SK-N-MC (cell line): ENCODE results near the gene GOLT1A.
A peak's percentile ranks its signal among the peaks of the same experiment; 100 is the strongest.

Source experiments
- DNase-seq: peaks from one replicate; pipeline ENCODE4 v3.0.0-alpha.2; 2011; ENCODE audit warnings: low read depth, low spot score
- H3K27ac ChIP-seq: fragments of 200-600 bp; sonication (generic); 2 replicates; pipeline ENCODE4 v1.5.1; 2016; ENCODE audit warnings: mixed run types
- H3K36me3 ChIP-seq: fragments of 200-600 bp; sonication (generic); 2 replicates; pipeline ENCODE4 v1.6.1; 2017; ENCODE audit warnings: antibody characterized with exemption, low read length, mixed read lengths; ENCODE audit not compliant: insufficient read depth
- H3K4me3 ChIP-seq: fragments of 200-600 bp; sonication (generic); 2 replicates; pipeline ENCODE4 v1.5.1; 2016
- H3K9ac ChIP-seq: fragments of 200-600 bp; sonication (generic); 2 replicates; pipeline ENCODE4 v1.8.0; 2017; ENCODE audit warnings: mixed run types, mixed read lengths; ENCODE audit not compliant: insufficient read length
- H3K9me3 ChIP-seq: fragments of 200-600 bp; sonication (generic); 2 replicates; pipeline ENCODE4 v1.6.1; 2017; ENCODE audit warnings: low read depth, mild to moderate bottlenecking, antibody characterized with exemption, low read length, moderate library complexity, mixed read lengths
- EZH2 ChIP-seq: fragments of 200-600 bp; sonication (generic); IDR thresholded peaks from one replicate; pipeline ENCODE4 v1.6.1; 2017; ENCODE audit warnings: antibody characterized with exemption
- FOXP2 ChIP-seq: optimal IDR thresholded peaks from 2 replicates; pipeline ENCODE3; 2011; ENCODE audit warnings: mild to moderate bottlenecking, moderate library complexity; ENCODE audit not compliant: insufficient read depth; ENCODE audit errors: extremely low read length, control extremely low read depth
- POLR2AphosphoS5 ChIP-seq: IDR thresholded peaks from 2 replicates; pipeline ENCODE4 v1.6.1; 2012; ENCODE audit warnings: mild to moderate bottlenecking, low read depth, low read length, borderline replicate concordance

The GOLT1A gene

GRCh38 chr1:204150702-204151551, 62.9 kb downstream of the GOLT1A start:
- Histone ChIP-seq H3K36me3 (no peaks in the 10 kb centered on the region), H3K9ac (peak overlapping the region; percentile 68), H3K4me3 (peak overlapping the region; percentile 85), H3K9me3 (no peaks in the 10 kb centered on the region), H3K27ac (no peak overlapping the region)
- TF ChIP-seq EZH2 (no peak), POLR2AphosphoS5 (no peak), FOXP2 (no peak)
- DNase-seq, result no peak

- Histone ChIP-seq H3K36me3 (no peaks in the 10 kb centered on the region), H3K9me3 (no peaks in the 10 kb centered on the region), H3K9ac (no peak overlapping the region), H3K27ac (no peak overlapping the region), H3K4me3 (no peak overlapping the region)
- TF ChIP-seq FOXP2 (no peak), POLR2AphosphoS5 (no peak), EZH2 (no peak)
- DNase-seq, result no peak
Observed at GRCh38 chr1:204149635-204150565, 63.9 kb downstream of the GOLT1A start.

- no peak overlapping the region for H3K9ac ChIP-seq
- H3K4me3 ChIP-seq, result no peak overlapping the region
- no peak overlapping the region for H3K27ac ChIP-seq
- H3K36me3 ChIP-seq, result no peaks in the 10 kb centered on the region
- no peak for DNase-seq
- no peak for TF ChIP-seq FOXP2
- TF ChIP-seq EZH2, result no peak
- no peak for TF ChIP-seq POLR2AphosphoS5
- no peaks in the 10 kb centered on the region for H3K9me3 ChIP-seq
Observed at GRCh38 chr1:204149107-204149506, 64.7 kb downstream of the GOLT1A start.
